GM12878 (cell line): ENCODE measurements around the gene IGFLR1. TPM values are rescaled to one million over a fixed set of nuclear protein-coding genes. Genes with fewer than 3 reads are reported as not detected.
A peak's percentile ranks its signal among the peaks of the same experiment; 100 is the strongest.

ENCODE experiments used
- ASH2L ChIP-seq: fragments of 300-600, 200-600 bp; sonication (generic); IDR thresholded peaks from 2 replicates; pipeline ENCODE4 v1.6.1; 2017; ENCODE audit warnings: low read depth, mild to moderate bottlenecking, borderline replicate concordance
- ATF7 ChIP-seq: fragments of 450-650 bp; IDR thresholded peaks from 2 replicates; pipeline ENCODE4 v1.6.1; 2016; ENCODE audit warnings: low read depth, mild to moderate bottlenecking
- EED ChIP-seq: sonication (generic); IDR thresholded peaks from 2 replicates; pipeline ENCODE4 v1.6.1; 2016; ENCODE audit warnings: antibody characterized with exemption, low read depth
- IKZF1 ChIP-seq: fragments of 450-650 bp; conservative IDR thresholded peaks from 2 replicates; pipeline ENCODE4 v1.6.1; 2017; ENCODE audit warnings: antibody characterized with exemption, mild to moderate bottlenecking
- JUND ChIP-seq: IDR thresholded peaks from 2 replicates; pipeline ENCODE4 v1.6.1; 2012; ENCODE audit warnings: low read depth, mild to moderate bottlenecking, low read length, improper control_type of control experiment, moderate library complexity
- MEF2B ChIP-seq: fragments of 450-650 bp; IDR thresholded peaks from 2 replicates; pipeline ENCODE4 v1.6.1; 2018; ENCODE audit warnings: mild to moderate bottlenecking, moderate library complexity; ENCODE audit not compliant: partially characterized antibody, poor library complexity, severe bottlenecking
- MYC ChIP-seq: IDR thresholded peaks from 2 replicates; pipeline ENCODE4 v1.6.1; 2011; ENCODE audit warnings: mild to moderate bottlenecking, low read length, moderate library complexity, inconsistent platforms; ENCODE audit not compliant: insufficient read depth, insufficient replicate concordance, insufficient read length, severe bottlenecking
- NBN ChIP-seq: fragments of 450-650 bp; IDR thresholded peaks from 2 replicates; pipeline ENCODE4 v1.6.1; 2016
- NR2C1 ChIP-seq: fragments of 450-650 bp; IDR thresholded peaks from 2 replicates; pipeline ENCODE4 v1.6.1; 2017; ENCODE audit warnings: antibody characterized with exemption, mild to moderate bottlenecking, moderate library complexity
- RUNX3 ChIP-seq: IDR thresholded peaks from 2 replicates; pipeline ENCODE4 v1.6.1; 2012; ENCODE audit warnings: low read length, inconsistent platforms
- SMAD5 ChIP-seq: IDR thresholded peaks from 2 replicates; pipeline ENCODE4 v1.6.1; 2016; ENCODE audit warnings: antibody characterized with exemption, low read depth
- SREBF2 ChIP-seq: IDR thresholded peaks from 2 replicates; pipeline ENCODE4 v1.6.1; 2012; ENCODE audit warnings: mild to moderate bottlenecking, low read length
- TARDBP ChIP-seq: IDR thresholded peaks from 2 replicates; pipeline ENCODE4 v1.6.1; 2016; ENCODE audit warnings: borderline replicate concordance
- TBL1XR1 ChIP-seq: IDR thresholded peaks from 2 replicates; pipeline ENCODE4 v1.6.1; 2012; ENCODE audit warnings: low read depth, low read length, improper control_type of control experiment
- ZNF24 ChIP-seq: fragments of 450-650 bp; IDR thresholded peaks from 2 replicates; pipeline ENCODE4 v1.6.1; 2017; ENCODE audit warnings: antibody characterized with exemption, mild to moderate bottlenecking
- ZNF274 ChIP-seq: IDR thresholded peaks from one replicate; pipeline ENCODE4 v1.8.0; 2011; ENCODE audit not compliant: insufficient read length, insufficient read depth
- polyA plus RNA-seq, 11 experiments: library from polyadenylated mRNA; depleted of rRNA in 4 of 11; unstranded in 6 of 11; stranded (reverse) in 5 of 11; fragments of >200 nt; fragmentation: Nextera tagmentation in 4 of 11; fragmentation: Illumina TruSeq in 1 of 11; extraction: Ambion mirVana in 4 of 11; extraction: Trizol in 1 of 11; gene quantifications; 1 replicate in 1 of 11; 2 replicates in 10 of 11; pipeline versions ENCODE4 v1.2.1 to v1.2.3, GENCODE V29; 2011 to 2016; ENCODE audit warnings: inconsistent platforms in 2 of 11, missing spikeins in 2 of 11, low read depth in 1 of 11
- total RNA-seq, 4 experiments: library from RNA; depleted of rRNA in 3 of 4; stranded (reverse); fragments of >200 nt in 3 of 4; fragmentation: Illumina TruSeq in 1 of 4; extraction: Trizol in 1 of 4; gene quantifications; 2 replicates each; pipeline versions ENCODE4 v1.2.1 to v1.2.3, GENCODE V29; 2013 to 2021
- TF ChIP-seq, protein P1 (sequence below): fragments of 450-650 bp; IDR thresholded peaks from 2 replicates; pipeline ENCODE4 v1.6.1; 2017; ENCODE audit warnings: antibody characterized with exemption, mild to moderate bottlenecking, moderate library complexity
- TF ChIP-seq, protein P2 (sequence below), 3 experiments: IDR thresholded peaks in 2 of 3; conservative IDR thresholded peaks in 1 of 3; 2 replicates each; pipeline ENCODE4 v1.5.1; 2011; ENCODE audit warnings: low read depth in 3 of 3, low read length in 3 of 3, mild to moderate bottlenecking in 3 of 3, control low read depth in 2 of 3, moderate library complexity in 2 of 3, inconsistent platforms in 1 of 3, mixed read lengths in 1 of 3; ENCODE audit not compliant: control insufficient read depth in 2 of 3, insufficient read depth in 1 of 3; ENCODE audit errors: extremely low read depth in 1 of 3
- TF ChIP-seq, protein P3 (sequence below): IDR thresholded peaks from 2 replicates; pipeline ENCODE4 v1.6.1; 2012; ENCODE audit warnings: low read depth, low read length, improper control_type of control experiment
- TF ChIP-seq, protein P4 (sequence below): fragments of 450-650 bp; IDR thresholded peaks from 2 replicates; pipeline ENCODE4 v1.6.1; 2017; ENCODE audit warnings: mild to moderate bottlenecking, moderate library complexity

The IGFLR1 gene
- total and polyA plus RNA-seq, 10 of the 15 experiments (the other 5 are each of a cell fraction or from before 2014, with no cell fraction given) = 2.5 to 39.9 (median 24.8) TPM

DNA sequence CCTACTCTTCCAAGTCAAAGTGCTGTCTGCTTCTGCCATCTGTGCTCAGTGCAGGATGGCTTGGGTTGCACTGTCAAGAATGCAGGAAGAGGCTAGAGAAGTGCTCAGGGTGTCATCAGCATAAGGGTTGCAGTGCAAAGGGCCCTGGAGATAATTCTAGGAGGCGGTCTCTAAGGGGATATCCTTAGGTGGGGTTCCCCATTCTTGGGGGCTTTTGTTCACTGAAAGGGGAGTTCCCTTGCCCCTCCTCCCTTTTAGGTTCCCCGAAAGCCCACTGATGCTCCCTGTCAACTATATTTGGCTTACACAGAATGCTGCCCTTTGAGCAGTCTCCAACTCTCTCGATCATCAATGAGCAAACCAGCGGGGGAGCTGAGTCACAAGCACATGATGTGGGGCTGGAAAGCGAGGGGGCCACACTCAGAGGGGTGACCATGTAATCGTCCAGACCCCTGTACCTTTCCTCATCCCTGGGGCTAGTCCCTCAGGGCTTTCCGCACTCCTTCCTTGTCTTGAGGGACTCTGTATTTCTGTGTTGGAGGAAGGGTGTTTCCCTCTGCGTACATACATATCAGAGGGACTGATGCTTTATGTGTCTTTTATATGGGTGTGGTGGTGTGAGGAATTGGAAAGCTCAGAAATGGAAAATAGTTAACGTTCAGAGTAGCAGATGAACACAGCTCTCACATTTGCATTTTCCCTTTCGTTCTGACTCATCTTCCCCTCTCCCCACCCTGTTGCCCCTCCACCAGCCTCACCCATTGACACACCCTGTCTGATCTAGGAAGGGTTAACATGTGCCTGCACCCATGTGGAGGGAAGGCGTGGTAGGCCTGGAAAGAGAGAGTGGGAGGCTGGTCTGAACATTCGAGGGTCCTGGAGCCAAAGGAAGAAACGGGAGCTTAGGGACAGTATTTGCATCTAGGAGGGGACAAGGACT, 31.2 kb downstream of the IGFLR1 start (continued):
- peak; percentile 48 for TF ChIP-seq MEF2B
- no peak for TF ChIP-seq ZNF274
- TF ChIP-seq EED = peak; percentile 73
- TF ChIP-seq TARDBP = no peak
- peak; percentile 84; the same call in 1 of the 2 replicates for TF ChIP-seq ASH2L
- peak; percentile 68 for TF ChIP-seq ATF7
- TF ChIP-seq, protein P1, sequence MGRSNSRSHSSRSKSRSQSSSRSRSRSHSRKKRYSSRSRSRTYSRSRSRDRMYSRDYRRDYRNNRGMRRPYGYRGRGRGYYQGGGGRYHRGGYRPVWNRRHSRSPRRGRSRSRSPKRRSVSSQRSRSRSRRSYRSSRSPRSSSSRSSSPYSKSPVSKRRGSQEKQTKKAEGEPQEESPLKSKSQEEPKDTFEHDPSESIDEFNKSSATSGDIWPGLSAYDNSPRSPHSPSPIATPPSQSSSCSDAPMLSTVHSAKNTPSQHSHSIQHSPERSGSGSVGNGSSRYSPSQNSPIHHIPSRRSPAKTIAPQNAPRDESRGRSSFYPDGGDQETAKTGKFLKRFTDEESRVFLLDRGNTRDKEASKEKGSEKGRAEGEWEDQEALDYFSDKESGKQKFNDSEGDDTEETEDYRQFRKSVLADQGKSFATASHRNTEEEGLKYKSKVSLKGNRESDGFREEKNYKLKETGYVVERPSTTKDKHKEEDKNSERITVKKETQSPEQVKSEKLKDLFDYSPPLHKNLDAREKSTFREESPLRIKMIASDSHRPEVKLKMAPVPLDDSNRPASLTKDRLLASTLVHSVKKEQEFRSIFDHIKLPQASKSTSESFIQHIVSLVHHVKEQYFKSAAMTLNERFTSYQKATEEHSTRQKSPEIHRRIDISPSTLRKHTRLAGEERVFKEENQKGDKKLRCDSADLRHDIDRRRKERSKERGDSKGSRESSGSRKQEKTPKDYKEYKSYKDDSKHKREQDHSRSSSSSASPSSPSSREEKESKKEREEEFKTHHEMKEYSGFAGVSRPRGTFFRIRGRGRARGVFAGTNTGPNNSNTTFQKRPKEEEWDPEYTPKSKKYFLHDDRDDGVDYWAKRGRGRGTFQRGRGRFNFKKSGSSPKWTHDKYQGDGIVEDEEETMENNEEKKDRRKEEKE = no peak
- TF ChIP-seq, protein P2, sequence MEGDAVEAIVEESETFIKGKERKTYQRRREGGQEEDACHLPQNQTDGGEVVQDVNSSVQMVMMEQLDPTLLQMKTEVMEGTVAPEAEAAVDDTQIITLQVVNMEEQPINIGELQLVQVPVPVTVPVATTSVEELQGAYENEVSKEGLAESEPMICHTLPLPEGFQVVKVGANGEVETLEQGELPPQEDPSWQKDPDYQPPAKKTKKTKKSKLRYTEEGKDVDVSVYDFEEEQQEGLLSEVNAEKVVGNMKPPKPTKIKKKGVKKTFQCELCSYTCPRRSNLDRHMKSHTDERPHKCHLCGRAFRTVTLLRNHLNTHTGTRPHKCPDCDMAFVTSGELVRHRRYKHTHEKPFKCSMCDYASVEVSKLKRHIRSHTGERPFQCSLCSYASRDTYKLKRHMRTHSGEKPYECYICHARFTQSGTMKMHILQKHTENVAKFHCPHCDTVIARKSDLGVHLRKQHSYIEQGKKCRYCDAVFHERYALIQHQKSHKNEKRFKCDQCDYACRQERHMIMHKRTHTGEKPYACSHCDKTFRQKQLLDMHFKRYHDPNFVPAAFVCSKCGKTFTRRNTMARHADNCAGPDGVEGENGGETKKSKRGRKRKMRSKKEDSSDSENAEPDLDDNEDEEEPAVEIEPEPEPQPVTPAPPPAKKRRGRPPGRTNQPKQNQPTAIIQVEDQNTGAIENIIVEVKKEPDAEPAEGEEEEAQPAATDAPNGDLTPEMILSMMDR (IDR thresholded peaks at IDR 0.05 in 2 of 3, conservative IDR thresholded peaks at IDR 0.05 in 1 of 3; ENCODE audit: control insufficient read depth in 2 of 3, extremely low read depth in 1 of 3, insufficient read depth in 1 of 3, low read depth in 3 of 3, low read length in 3 of 3) = no peak
- TF ChIP-seq IKZF1 = peak; percentile 87
- peak; percentile 69 for TF ChIP-seq NBN
- peak; percentile 20; the same call in 1 of the 2 replicates for TF ChIP-seq NR2C1
- TF ChIP-seq JUND = peak; percentile 98
- TF ChIP-seq MYC = peak; percentile 56
- TF ChIP-seq SMAD5 = peak; percentile 62; the same call in 1 of the 2 replicates
- TF ChIP-seq SREBF2 = no peak
- TF ChIP-seq, protein P3, sequence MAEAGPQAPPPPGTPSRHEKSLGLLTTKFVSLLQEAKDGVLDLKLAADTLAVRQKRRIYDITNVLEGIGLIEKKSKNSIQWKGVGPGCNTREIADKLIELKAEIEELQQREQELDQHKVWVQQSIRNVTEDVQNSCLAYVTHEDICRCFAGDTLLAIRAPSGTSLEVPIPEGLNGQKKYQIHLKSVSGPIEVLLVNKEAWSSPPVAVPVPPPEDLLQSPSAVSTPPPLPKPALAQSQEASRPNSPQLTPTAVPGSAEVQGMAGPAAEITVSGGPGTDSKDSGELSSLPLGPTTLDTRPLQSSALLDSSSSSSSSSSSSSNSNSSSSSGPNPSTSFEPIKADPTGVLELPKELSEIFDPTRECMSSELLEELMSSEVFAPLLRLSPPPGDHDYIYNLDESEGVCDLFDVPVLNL = no peak
- TF ChIP-seq TBL1XR1 = peak; percentile 75; the same call in 1 of the 2 replicates
- peak; percentile 79 for TF ChIP-seq RUNX3
- TF ChIP-seq ZNF24 = no peak
- TF ChIP-seq, protein P4, sequence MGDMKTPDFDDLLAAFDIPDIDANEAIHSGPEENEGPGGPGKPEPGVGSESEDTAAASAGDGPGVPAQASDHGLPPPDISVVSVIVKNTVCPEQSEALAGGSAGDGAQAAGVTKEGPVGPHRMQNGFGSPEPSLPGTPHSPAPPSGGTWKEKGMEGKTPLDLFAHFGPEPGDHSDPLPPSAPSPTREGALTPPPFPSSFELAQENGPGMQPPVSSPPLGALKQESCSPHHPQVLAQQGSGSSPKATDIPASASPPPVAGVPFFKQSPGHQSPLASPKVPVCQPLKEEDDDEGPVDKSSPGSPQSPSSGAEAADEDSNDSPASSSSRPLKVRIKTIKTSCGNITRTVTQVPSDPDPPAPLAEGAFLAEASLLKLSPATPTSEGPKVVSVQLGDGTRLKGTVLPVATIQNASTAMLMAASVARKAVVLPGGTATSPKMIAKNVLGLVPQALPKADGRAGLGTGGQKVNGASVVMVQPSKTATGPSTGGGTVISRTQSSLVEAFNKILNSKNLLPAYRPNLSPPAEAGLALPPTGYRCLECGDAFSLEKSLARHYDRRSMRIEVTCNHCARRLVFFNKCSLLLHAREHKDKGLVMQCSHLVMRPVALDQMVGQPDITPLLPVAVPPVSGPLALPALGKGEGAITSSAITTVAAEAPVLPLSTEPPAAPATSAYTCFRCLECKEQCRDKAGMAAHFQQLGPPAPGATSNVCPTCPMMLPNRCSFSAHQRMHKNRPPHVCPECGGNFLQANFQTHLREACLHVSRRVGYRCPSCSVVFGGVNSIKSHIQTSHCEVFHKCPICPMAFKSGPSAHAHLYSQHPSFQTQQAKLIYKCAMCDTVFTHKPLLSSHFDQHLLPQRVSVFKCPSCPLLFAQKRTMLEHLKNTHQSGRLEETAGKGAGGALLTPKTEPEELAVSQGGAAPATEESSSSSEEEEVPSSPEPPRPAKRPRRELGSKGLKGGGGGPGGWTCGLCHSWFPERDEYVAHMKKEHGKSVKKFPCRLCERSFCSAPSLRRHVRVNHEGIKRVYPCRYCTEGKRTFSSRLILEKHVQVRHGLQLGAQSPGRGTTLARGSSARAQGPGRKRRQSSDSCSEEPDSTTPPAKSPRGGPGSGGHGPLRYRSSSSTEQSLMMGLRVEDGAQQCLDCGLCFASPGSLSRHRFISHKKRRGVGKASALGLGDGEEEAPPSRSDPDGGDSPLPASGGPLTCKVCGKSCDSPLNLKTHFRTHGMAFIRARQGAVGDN = peak; percentile 99
